ENCODE data around the gene CREBBP. TPM values are rescaled to one million over a fixed set of nuclear protein-coding genes. Genes with fewer than 3 reads are reported as not detected.

The CREBBP gene
- total RNA-seq, 1 experiment from 2014 or later: 79.6 TPM

DNA sequence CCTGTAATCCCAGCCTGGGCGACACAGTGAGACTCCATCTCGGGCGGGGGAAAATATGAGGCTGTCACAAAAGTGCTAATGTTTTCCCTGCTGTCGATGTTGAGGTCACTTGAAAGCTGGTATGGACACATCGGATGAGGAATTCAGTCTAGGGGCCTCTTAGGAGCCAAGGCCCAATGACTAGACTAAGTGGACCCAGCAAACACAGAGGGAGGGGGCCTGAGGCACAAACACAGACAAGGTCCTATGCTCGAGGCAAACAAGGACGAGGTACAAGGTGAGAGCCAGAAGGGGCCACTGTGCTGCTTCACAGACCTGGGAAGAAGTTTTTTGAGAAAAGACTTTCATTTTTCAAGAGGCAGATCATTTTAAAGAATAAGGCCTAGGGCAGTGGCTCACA lies 178.4 kb downstream of the CREBBP start:
- intact Hi-C loops (cut with micrococcal nuclease; ENCODE audit: unreplicated experiment): no loop called here
- no TSS peak for BruUV-seq (replicated peaks)
- DNase-seq (ENCODE audit: low spot score): no peak
- H3K4me1 ChIP-seq (ENCODE audit: insufficient read depth, low read length, poor library complexity, severe bottlenecking): no peaks in the 10 kb centered on the region
- no peaks in the 10 kb centered on the region for H3K9me3 ChIP-seq (ENCODE audit: low read depth, low read length, poor library complexity, severe bottlenecking)
- ChIA-PET POLR2A (ENCODE audit: low non-redundant PET) (no interaction called here), CTCF (interaction anchor here (0.7 to 1.3 kb wide), 2 partner anchors 12 kb away, joined by 4 to 6 read pairs; no protein-coding TSS in a partner anchor)
- H3K4me3 ChIP-seq (ENCODE audit: low read depth, low read length, poor library complexity, severe bottlenecking): no peak overlapping the region
- H3K27ac ChIP-seq (ENCODE audit: low read depth, low read length, poor library complexity, severe bottlenecking): no peak overlapping the region
- no peaks in the 10 kb centered on the region for H3K36me3 ChIP-seq (ENCODE audit: insufficient read depth, low read length, poor library complexity, severe bottlenecking)
- no peaks in the 10 kb centered on the region for H3K27me3 ChIP-seq (replicated peaks; ENCODE audit: insufficient read depth, low read depth, low read length, poor library complexity)
- no peak for TF ChIP-seq EZH2 (IDR thresholded peaks at IDR 0.05; ENCODE audit: borderline replicate concordance, low read depth, low read length, poor library complexity, severe bottlenecking)
- TF ChIP-seq, protein P1, sequence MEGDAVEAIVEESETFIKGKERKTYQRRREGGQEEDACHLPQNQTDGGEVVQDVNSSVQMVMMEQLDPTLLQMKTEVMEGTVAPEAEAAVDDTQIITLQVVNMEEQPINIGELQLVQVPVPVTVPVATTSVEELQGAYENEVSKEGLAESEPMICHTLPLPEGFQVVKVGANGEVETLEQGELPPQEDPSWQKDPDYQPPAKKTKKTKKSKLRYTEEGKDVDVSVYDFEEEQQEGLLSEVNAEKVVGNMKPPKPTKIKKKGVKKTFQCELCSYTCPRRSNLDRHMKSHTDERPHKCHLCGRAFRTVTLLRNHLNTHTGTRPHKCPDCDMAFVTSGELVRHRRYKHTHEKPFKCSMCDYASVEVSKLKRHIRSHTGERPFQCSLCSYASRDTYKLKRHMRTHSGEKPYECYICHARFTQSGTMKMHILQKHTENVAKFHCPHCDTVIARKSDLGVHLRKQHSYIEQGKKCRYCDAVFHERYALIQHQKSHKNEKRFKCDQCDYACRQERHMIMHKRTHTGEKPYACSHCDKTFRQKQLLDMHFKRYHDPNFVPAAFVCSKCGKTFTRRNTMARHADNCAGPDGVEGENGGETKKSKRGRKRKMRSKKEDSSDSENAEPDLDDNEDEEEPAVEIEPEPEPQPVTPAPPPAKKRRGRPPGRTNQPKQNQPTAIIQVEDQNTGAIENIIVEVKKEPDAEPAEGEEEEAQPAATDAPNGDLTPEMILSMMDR (conservative IDR thresholded peaks at IDR 0.05; ENCODE audit: low read depth, low read length): no peak

- intact Hi-C loops (cut with micrococcal nuclease; ENCODE audit: unreplicated experiment): no loop called here
- CTCF ChIA-PET: interaction anchor here (1.3 kb wide), 1 partner anchor 11 kb away, joined by 6 read pairs; no protein-coding TSS in a partner anchor
- H3K9me3 ChIP-seq (ENCODE audit: low read depth, low read length, poor library complexity, severe bottlenecking): no peaks in the 10 kb centered on the region
- H3K4me3 ChIP-seq (ENCODE audit: low read depth, low read length, poor library complexity, severe bottlenecking): no peak overlapping the region
- H3K36me3 ChIP-seq (ENCODE audit: insufficient read depth, low read length, poor library complexity, severe bottlenecking): no peaks in the 10 kb centered on the region
- DNase-seq (ENCODE audit: low spot score): no peak
- TF ChIP-seq EZH2 (IDR thresholded peaks at IDR 0.05; ENCODE audit: borderline replicate concordance, low read depth, low read length, poor library complexity, severe bottlenecking): no peak
- TF ChIP-seq, protein P1 (conservative IDR thresholded peaks at IDR 0.05; ENCODE audit: low read depth, low read length): no peak
- H3K27ac ChIP-seq (ENCODE audit: low read depth, low read length, poor library complexity, severe bottlenecking): no peak overlapping the region
- no TSS peak for BruUV-seq (replicated peaks)
- H3K4me1 ChIP-seq (ENCODE audit: insufficient read depth, low read length, poor library complexity, severe bottlenecking): no peaks in the 10 kb centered on the region
- POLR2A ChIA-PET (ENCODE audit: low non-redundant PET): no interaction called here
- no peaks in the 10 kb centered on the region for H3K27me3 ChIP-seq (replicated peaks; ENCODE audit: insufficient read depth, low read depth, low read length, poor library complexity)
Measured at GRCh38 chr16:3701531-3701930, 179.0 kb downstream of the CREBBP start.

DNA sequence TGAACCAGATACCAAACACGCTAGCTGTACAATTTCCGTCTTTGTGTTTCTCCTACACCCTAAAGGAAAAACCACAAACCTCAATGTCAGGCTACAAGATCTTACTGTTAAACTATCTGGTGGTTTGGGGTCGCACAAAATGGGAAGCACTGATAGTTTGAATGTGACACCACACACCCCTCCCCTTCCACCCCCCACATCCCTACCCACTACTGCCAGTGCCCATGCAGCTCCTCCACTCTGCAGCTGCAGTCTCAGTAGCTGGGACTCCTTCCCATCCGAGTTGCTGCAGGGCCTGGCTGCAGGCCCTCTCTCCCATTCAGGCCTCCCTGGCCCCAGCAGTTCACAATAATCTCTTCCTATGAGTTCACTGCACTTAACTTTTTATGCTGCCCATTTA lies 181.6 kb downstream of the CREBBP start:
- no TSS peak for BruUV-seq (replicated peaks)
- H3K27me3 ChIP-seq (replicated peaks; ENCODE audit: insufficient read depth, low read depth, low read length, poor library complexity): no peaks in the 10 kb centered on the region
- CTCF ChIA-PET: no interaction called here
- H3K4me1 ChIP-seq (ENCODE audit: insufficient read depth, low read length, poor library complexity, severe bottlenecking): no peaks in the 10 kb centered on the region
- TF ChIP-seq, protein P1 (conservative IDR thresholded peaks at IDR 0.05; ENCODE audit: low read depth, low read length): no peak
- no peak for TF ChIP-seq EZH2 (IDR thresholded peaks at IDR 0.05; ENCODE audit: borderline replicate concordance, low read depth, low read length, poor library complexity, severe bottlenecking)
- no peak overlapping the region for H3K4me3 ChIP-seq (ENCODE audit: low read depth, low read length, poor library complexity, severe bottlenecking)
- DNase-seq (ENCODE audit: low spot score): no peak
- H3K27ac ChIP-seq (ENCODE audit: low read depth, low read length, poor library complexity, severe bottlenecking): no peak overlapping the region
- no peaks in the 10 kb centered on the region for H3K9me3 ChIP-seq (ENCODE audit: low read depth, low read length, poor library complexity, severe bottlenecking)
- POLR2A ChIA-PET (ENCODE audit: low non-redundant PET): interaction anchor here (0.6 kb wide), 1 partner anchor 771 kb away, joined by 6 read pairs; no protein-coding TSS in a partner anchor
- peaks cover 8% of the 10 kb centered on the region for H3K36me3 ChIP-seq (ENCODE audit: insufficient read depth, low read length, poor library complexity, severe bottlenecking)
- intact Hi-C loops (cut with micrococcal nuclease; ENCODE audit: unreplicated experiment): loop anchor here (10.0 kb wide), 2 partner anchors 176 to 556 kb away; no protein-coding TSS in a partner anchor

All from A673 (cell line).